Measurements from ENCODE around the gene GLI3.

Gene GLI3

GRCh38 chr7:42235741-42236161, 1.3 kb downstream of the GLI3 start:
- DNase-seq, result no peak

GRCh38 chr7:42234736-42235135, 2.3 kb downstream of the GLI3 start:
- DNase-seq, result no peak

- no peak for DNase-seq
These were observed 3.2 kb downstream of the GLI3 start for GRCh38 chr7:42233695-42234331.

- no peak for DNase-seq
These were observed 3.8 kb downstream of the GLI3 start for GRCh38 chr7:42233171-42233570.

GRCh38 chr7:42232275-42232674, 4.7 kb downstream of the GLI3 start:
- DNase-seq, result no peak

GRCh38 chr7:42231043-42231787, 5.8 kb downstream of the GLI3 start:
- no peak for DNase-seq

- DNase-seq, result no peak
These were observed 8.9 kb downstream of the GLI3 start for GRCh38 chr7:42227936-42228591.

GRCh38 chr7:42227541-42227935, 9.5 kb downstream of the GLI3 start:
- no peak for DNase-seq

GRCh38 chr7:42227021-42227420, 10.0 kb downstream of the GLI3 start:
- DNase-seq, result no peak

- no peak for DNase-seq
These were observed 10.6 kb downstream of the GLI3 start for GRCh38 chr7:42226354-42226941.

DNA sequence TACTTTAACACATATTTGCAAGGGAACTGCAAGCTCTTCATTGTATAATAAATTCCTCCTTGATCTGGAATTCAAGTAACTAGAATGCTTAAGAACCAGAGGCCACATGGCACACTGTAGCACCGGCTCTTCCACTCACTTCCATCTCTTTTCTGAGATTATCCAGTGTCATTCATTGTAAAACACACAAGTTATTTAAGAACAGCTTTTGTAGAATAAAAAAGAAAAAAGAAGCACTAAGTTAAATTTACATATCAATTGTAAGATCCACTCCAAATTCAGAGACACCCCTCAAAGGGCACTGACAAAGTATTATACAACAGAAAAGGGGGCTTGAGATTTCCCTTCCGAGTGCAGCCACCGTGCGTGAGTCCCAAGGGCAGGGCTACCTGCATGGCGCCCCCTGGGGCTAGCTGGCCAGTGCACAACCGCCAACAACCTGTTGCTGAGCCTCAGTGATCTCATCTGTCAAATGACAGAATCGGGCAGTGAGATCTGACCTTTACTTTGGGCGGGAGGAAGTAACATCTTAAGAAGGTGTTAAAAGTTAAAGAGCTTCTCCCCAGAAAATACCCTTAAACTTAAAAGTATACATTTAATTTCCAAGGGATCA, 12.5 kb downstream of the GLI3 start:
- no peak for DNase-seq

- no peak for DNase-seq
These were observed 14.1 kb downstream of the GLI3 start for GRCh38 chr7:42222891-42223290.

DNA sequence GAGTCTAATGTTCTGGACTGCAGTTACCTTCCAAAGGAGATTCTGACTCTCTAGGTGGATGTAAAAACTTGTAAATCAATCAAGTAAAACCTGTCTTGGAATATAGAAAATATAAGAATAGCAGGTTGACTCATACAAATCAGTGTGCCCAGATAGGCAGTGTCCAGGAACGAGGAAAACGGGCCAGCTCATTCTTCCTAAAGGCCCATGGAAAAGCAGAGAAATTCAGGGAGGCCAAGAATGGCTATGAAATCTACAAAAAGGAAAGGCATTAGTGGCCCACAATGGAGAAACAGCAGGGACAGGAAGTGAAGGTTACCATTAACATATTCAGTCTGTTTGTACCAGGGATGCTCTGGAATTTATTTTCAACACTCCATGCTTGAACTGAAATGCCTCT, 14.9 kb downstream of the GLI3 start:
- DNase-seq, result no peak

DNA sequence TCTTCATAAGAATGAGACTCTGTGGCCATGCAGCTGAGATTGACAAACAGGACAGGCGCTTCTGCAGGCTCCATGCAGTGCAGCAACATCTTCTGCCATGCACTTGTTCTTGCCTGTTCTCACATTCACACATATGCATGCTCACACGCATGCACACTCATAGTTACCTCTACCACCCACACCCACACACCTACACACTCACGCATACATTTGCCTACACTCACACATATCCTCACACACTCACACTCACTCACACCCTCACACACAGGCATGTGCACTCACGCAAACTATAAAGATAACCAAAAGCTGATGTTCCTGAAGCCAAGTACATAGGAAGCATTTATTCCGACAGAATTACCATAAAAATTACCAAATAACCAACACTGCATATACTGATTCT, 15.7 kb downstream of the GLI3 start:
- DNase-seq, result no peak

GRCh38 chr7:42219447-42219846, 17.6 kb downstream of the GLI3 start:
- DNase-seq, result no peak

GRCh38 chr7:42218248-42218647, 18.8 kb downstream of the GLI3 start:
- DNase-seq, result no peak

DNA sequence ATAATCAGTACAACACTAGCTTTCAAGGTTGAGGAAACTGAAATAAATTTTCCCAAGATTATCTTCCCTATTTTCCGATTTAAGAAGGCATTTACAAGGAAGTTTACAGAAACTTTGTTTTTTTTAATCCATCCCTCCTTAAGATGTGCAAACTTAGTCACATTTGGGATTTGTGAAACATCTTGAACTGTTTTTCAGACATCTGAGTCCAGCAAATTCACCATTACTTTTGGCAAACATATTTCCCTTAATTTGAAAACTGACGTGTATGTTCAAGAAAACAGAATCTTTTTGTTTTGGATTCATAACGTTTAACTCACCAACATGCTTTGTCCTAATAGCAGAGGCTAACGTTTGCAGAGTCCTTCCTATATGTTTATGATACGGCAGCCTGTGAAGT, 19.5 kb downstream of the GLI3 start:
- DNase-seq, result no peak

GRCh38 chr7:42217053-42217452, 20.0 kb downstream of the GLI3 start:
- no peak for DNase-seq

GRCh38 chr7:42214060-42214679, 22.8 kb downstream of the GLI3 start:
- DNase-seq, result no peak

- DNase-seq, result no peak
These were observed 23.9 kb downstream of the GLI3 start for GRCh38 chr7:42213093-42213492.

- no peak for DNase-seq
These were observed 24.4 kb downstream of the GLI3 start for GRCh38 chr7:42212541-42213090.

DNA sequence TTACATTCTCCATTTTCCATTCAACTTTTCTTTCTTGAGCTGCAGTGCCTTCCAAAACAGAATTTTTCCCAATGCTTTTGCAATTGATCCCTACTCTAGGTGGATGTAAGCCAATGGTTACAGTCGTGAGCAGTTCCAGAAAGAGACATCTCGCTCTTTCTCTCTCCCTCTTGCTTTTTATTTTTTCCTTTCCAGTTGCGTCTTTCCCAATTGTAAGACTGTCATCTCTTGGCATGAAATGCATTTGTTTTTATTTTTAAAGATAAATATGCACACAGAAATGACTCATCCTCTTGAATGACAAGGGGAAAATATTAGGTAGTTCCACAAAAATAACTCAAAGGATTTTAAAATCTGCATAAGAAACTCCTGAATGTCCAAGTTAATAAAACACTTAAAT, 25.1 kb downstream of the GLI3 start:
- DNase-seq, result no peak

GRCh38 chr7:42210779-42211178, 26.2 kb downstream of the GLI3 start:
- DNase-seq, result no peak
